Measurements from ENCODE around the gene KIF20A.
"Not testable (repeated sequence)": the region's sequence is repeated elsewhere in the genome, so short reads cannot be mapped to it uniquely, and the experiment has no call there.

The KIF20A gene

DNA sequence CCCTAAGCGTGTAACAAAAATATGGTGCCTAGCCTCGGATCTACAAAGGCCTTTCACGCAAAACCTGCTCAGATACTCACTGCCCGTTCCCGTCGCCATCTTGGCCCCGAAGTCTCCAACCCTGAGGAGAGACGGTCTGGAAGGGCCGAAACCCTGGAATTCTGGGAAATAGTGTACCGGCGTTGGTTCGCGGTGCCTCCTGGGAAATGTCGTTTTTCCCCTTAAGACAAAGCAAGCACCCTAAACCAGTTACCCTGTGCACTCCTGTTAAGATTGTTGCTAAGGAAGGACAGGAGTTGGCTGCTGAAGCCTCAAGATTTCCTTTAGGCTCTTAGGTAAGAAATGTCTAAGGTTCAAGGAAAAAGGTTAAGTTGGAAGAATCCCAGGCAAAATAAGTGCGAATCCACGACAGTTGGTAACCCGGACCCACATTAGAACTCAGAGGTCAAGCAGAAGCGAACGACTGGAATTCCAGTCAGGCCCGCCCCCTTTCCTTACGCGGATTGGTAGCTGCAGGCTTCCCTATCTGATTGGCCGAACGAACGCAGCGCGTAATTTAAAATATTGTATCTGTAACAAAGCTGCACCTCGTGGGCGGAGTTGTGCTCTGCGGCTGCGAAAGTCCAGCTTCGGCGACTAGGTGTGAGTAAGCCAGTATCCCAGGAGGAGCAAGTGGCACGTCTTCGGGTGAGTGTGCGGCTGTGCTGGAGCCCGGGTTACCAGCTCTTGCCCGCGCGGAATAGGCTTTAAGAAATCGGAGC, at the start of gene KIF20A, which contains the start of gene BRD8:
Gene KIF20A (plus strand): TSS at position 597 of the 761 bp plus-strand sequence. CDS start 569 bp downstream, outside the sequence.
Gene BRD8 (minus strand): TSS at position 115 of the 761 bp plus-strand sequence. CDS start 16 bp downstream, at position 99.
- Histone ChIP-seq H3K9ac (ENCODE audit: low read length) (peak within 1 kb of the TSS; percentile 96), H3K4me1 (ENCODE audit: control insufficient read depth, insufficient read depth, low read length) (peaks cover 18% of the 10 kb centered on the region), H3K4me3 (ENCODE audit: low read length) (peak within 1 kb of the TSS; percentile 98), H3K36me3 (ENCODE audit: control insufficient read depth, insufficient read depth, low read length, severe bottlenecking) (peaks cover 14% of the 10 kb centered on the region), H3K9me3 (ENCODE audit: control insufficient read depth, low read length) (no peaks in the 10 kb centered on the region), H3K27me3 (replicated peaks; ENCODE audit: control insufficient read depth, insufficient read depth, low read length) (no peaks in the 10 kb centered on the region)
- peak; percentile 98 for DNase-seq (ENCODE audit: low read depth)

DNA sequence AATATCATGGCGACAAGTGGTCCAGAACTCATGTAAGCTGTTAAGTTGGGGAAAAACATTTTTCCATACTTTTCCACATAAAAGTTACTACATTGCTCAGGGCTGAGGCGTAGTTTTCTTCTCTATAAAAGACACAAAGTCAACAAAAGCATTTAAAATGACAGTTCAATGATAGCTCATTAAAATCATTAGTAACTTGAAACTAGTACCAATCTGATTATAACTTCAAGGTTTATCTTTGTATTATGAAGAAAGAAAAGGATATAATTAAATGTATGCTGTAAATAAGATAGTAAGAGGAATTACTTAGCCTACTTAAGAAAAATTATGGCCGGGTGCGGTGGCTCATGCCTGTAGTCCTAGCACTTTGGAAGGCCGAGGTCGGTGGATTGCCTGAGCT, 49.6 kb upstream of the KIF20A start:
- Histone ChIP-seq H3K9me3 (ENCODE audit: control insufficient read depth, low read length) (no peaks in the 10 kb centered on the region), H3K4me3 (ENCODE audit: low read length) (no peak overlapping the region), H3K27me3 (replicated peaks; ENCODE audit: control insufficient read depth, insufficient read depth, low read length) (no peaks in the 10 kb centered on the region), H3K4me1 (ENCODE audit: control insufficient read depth, insufficient read depth, low read length) (no peaks in the 10 kb centered on the region), H3K36me3 (ENCODE audit: control insufficient read depth, insufficient read depth, low read length, severe bottlenecking) (no peaks in the 10 kb centered on the region), H3K9ac (ENCODE audit: low read length) (no peak overlapping the region)
- DNase-seq (ENCODE audit: low read depth), result no peak

DNA sequence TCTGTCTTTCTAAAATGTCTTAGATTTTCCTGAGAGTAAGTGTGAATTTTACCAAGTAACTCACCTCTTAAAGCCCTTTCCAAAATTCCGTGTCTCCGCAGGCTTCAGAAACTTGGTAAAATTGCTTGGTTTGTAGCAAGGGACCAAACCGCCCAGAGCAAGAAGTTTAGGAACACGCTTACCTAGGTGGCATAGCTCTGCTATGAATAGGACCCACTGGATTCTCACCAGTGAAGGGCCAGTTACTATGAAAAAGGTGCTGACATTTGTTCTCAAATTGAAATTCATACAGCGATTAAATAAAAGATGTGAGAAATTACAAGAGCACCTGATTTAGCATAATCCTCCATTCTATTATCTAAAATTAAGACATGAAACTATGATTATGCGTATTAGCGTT, 46.4 kb upstream of the KIF20A start:
- Histone ChIP-seq H3K4me3 (ENCODE audit: low read length) (no peak overlapping the region), H3K9me3 (ENCODE audit: control insufficient read depth, low read length) (no peaks in the 10 kb centered on the region), H3K27me3 (replicated peaks; ENCODE audit: control insufficient read depth, insufficient read depth, low read length) (no peaks in the 10 kb centered on the region), H3K36me3 (ENCODE audit: control insufficient read depth, insufficient read depth, low read length, severe bottlenecking) (no peaks in the 10 kb centered on the region), H3K4me1 (ENCODE audit: control insufficient read depth, insufficient read depth, low read length) (no peaks in the 10 kb centered on the region), H3K9ac (ENCODE audit: low read length) (no peak overlapping the region)
- DNase-seq (ENCODE audit: low read depth), result no peak

DNA sequence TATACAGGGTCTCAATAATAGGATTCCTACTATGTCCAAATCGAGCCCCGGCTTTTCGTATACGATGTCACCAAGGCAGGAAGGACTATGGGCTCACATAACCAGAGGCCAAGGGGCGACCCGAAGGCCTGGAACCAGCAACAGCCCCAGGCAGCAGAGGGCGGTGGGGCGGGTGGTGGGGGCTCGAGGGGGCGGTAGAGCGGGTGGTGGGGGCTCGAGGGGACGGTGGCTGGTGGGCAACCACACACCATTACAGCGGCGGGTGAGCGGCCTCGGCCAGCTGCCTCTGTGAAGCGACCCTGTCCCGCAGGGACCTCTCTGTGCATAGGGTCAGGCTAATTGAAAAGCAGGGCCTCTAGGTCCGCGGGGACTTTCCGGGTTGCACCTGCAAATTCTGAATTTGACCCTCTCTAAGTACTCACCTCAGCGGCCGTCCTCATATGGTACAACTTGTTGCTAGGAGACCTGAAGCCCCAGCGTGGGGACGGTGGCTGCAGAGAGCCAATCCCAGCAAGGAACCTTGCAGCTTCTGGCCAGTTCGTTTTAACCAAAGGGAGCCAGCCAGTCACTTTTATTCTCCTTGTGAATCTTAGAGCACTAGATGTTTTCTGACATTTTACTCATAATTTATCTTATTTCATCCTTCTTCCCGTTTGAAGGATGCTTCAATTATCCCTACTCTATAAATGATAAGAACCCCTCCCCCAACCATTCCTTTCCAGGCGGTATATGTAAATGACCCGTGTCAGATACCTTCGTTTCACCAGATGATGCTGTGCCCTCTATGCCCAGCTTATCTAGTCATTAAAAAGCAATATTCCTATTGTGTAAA, 39.7 kb upstream of the KIF20A start, which contains the start of gene NME5:
Gene NME5 (minus strand): TSS at position 480 of the 832 bp plus-strand sequence. CDS start 648 bp downstream, outside the sequence.
- Histone ChIP-seq H3K4me1 (ENCODE audit: control insufficient read depth, insufficient read depth, low read length) (no peaks in the 10 kb centered on the region), H3K9me3 (ENCODE audit: control insufficient read depth, low read length) (no peaks in the 10 kb centered on the region), H3K9ac (ENCODE audit: low read length) (peak within 1 kb of the TSS; percentile 79), H3K36me3 (ENCODE audit: control insufficient read depth, insufficient read depth, low read length, severe bottlenecking) (no peaks in the 10 kb centered on the region), H3K4me3 (ENCODE audit: low read length) (peak within 1 kb of the TSS; percentile 85), H3K27me3 (replicated peaks; ENCODE audit: control insufficient read depth, insufficient read depth, low read length) (no peaks in the 10 kb centered on the region)
- DNase-seq (ENCODE audit: low read depth), result peak; percentile 56

DNA sequence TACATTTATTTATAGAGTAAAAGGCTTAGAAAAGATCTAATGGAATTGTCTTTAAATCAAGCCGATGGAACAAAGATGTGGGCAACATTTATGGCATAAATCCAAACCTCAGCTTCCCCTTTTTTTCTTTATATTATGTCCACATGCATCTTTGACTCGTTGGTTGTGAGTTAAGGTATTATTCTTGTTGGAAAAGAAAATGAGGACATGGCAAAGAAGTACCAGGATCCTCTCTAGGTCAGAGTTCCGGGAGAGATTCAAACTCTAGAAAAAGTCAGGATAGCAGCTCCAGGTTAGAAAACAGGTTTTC, 39.2 kb upstream of the KIF20A start:
- H3K4me3 ChIP-seq (ENCODE audit: low read length), result peak overlapping the region; percentile 85

DNA sequence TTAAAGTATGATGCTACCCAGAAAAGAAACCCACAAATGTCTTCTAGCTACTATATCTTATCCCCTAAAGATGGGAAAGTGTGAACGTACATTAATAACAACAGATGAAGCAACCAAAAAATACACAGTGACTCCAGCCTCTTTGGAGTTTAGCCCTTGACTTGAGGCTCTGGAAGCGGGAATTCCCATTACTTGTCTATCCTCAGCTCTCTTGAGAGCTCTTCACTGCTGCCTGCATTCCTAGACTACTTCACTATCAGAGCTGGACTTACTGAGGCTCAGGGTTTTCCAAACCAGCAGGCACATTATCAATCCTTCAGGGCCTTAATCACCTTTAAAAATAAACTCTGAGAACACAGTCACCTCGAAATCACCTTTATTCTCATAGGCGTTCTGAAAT, 38.6 kb upstream of the KIF20A start:
- H3K9ac ChIP-seq (ENCODE audit: low read length), result no peak overlapping the region
- no peaks in the 10 kb centered on the region for H3K4me1 ChIP-seq (ENCODE audit: control insufficient read depth, insufficient read depth, low read length)
- no peaks in the 10 kb centered on the region for H3K36me3 ChIP-seq (ENCODE audit: control insufficient read depth, insufficient read depth, low read length, severe bottlenecking)
- no peaks in the 10 kb centered on the region for H3K27me3 ChIP-seq (replicated peaks; ENCODE audit: control insufficient read depth, insufficient read depth, low read length)
- DNase-seq (ENCODE audit: low read depth), result no peak
- no peaks in the 10 kb centered on the region for H3K9me3 ChIP-seq (ENCODE audit: control insufficient read depth, low read length)
- H3K4me3 ChIP-seq (ENCODE audit: low read length), result no peak overlapping the region

More for the DNA sequence above, 39.2 kb upstream of the KIF20A start:
- H3K4me1 ChIP-seq (ENCODE audit: control insufficient read depth, insufficient read depth, low read length), result no peaks in the 10 kb centered on the region
- H3K9ac ChIP-seq (ENCODE audit: low read length), result no peak overlapping the region
- H3K9me3 ChIP-seq (ENCODE audit: control insufficient read depth, low read length), result no peaks in the 10 kb centered on the region
- no peaks in the 10 kb centered on the region for H3K36me3 ChIP-seq (ENCODE audit: control insufficient read depth, insufficient read depth, low read length, severe bottlenecking)
- no peaks in the 10 kb centered on the region for H3K27me3 ChIP-seq (replicated peaks; ENCODE audit: control insufficient read depth, insufficient read depth, low read length)
- DNase-seq (ENCODE audit: low read depth), result no peak

DNA sequence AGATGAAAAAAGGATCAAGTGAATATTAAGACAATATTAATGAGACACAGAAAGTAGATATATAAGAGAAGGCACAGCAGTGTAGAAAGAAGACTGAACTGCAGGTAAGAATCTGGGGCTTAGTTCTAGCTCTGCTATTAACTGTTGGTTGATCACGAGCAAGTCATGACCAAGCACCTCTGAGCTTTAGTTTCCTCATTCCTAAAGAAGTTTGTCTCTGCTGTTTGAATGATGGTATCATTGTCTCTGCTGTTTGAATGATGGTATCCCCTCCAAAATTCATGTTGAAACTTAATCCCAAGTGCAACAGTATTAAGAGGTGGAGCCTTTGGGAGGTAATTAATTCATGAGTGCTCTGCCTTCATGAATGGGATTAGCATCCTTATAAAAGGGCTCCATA, 37.2 kb upstream of the KIF20A start:
- H3K9ac ChIP-seq (ENCODE audit: low read length), result no peak overlapping the region
- DNase-seq (ENCODE audit: low read depth), result no peak
- no peaks in the 10 kb centered on the region for H3K27me3 ChIP-seq (replicated peaks; ENCODE audit: control insufficient read depth, insufficient read depth, low read length)
- no peaks in the 10 kb centered on the region for H3K36me3 ChIP-seq (ENCODE audit: control insufficient read depth, insufficient read depth, low read length, severe bottlenecking)
- no peaks in the 10 kb centered on the region for H3K9me3 ChIP-seq (ENCODE audit: control insufficient read depth, low read length)
- no peak overlapping the region for H3K4me3 ChIP-seq (ENCODE audit: low read length)
- H3K4me1 ChIP-seq (ENCODE audit: control insufficient read depth, insufficient read depth, low read length), result no peaks in the 10 kb centered on the region

DNA sequence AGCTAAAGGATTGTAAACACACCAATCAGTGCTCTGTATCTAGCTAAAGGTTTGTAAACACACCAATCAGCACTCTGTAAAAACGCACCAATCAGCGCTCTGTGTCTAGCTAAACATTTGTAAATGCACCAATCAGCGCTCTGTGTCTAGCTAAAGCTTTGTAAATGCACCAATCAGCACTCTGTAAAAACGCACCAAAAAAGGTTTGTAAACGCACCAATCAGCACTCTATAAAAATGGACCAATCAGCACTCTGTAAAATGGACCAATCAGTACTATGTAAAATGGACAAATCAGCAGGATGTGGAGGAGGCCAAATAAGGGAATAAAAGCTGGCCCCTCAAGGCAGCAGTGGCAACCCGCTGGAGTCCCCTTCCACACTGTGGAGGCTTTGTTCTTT, 35.3 kb upstream of the KIF20A start:
- not testable (repeated sequence) for H3K9ac ChIP-seq (ENCODE audit: low read length); H3K27me3 ChIP-seq (replicated peaks; ENCODE audit: control insufficient read depth, insufficient read depth, low read length); H3K36me3 ChIP-seq (ENCODE audit: control insufficient read depth, insufficient read depth, low read length, severe bottlenecking); H3K9me3 ChIP-seq (ENCODE audit: control insufficient read depth, low read length); DNase-seq (ENCODE audit: low read depth); H3K4me3 ChIP-seq (ENCODE audit: low read length); H3K4me1 ChIP-seq (ENCODE audit: control insufficient read depth, insufficient read depth, low read length)

DNA sequence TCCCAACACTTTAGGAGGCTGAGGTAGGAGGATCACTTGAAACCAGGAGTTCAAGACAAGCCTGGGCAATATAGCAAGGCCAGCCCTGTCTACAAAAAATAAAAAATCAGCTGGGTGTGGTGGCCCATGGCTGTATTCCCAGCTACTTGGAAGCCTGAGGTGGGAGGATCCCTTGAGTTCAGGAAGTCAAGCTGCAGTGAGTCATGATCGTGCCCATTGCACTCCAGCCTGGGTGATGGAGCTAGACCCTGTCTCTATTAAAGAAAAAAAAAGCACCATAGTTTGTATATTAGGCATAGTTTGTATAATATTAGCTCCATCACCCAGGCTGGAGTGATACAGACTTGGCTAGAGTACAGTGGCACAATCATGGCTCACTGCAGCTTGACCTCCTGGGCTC, 30.1 kb upstream of the KIF20A start:
- Histone ChIP-seq H3K36me3 (ENCODE audit: control insufficient read depth, insufficient read depth, low read length, severe bottlenecking) (no peaks in the 10 kb centered on the region), H3K9ac (ENCODE audit: low read length) (no peak overlapping the region), H3K27me3 (replicated peaks; ENCODE audit: control insufficient read depth, insufficient read depth, low read length) (no peaks in the 10 kb centered on the region), H3K4me1 (ENCODE audit: control insufficient read depth, insufficient read depth, low read length) (peaks cover 6% of the 10 kb centered on the region), H3K9me3 (ENCODE audit: control insufficient read depth, low read length) (no peaks in the 10 kb centered on the region), H3K4me3 (ENCODE audit: low read length) (no peak overlapping the region)
- DNase-seq (ENCODE audit: low read depth), result peak; percentile 45

DNA sequence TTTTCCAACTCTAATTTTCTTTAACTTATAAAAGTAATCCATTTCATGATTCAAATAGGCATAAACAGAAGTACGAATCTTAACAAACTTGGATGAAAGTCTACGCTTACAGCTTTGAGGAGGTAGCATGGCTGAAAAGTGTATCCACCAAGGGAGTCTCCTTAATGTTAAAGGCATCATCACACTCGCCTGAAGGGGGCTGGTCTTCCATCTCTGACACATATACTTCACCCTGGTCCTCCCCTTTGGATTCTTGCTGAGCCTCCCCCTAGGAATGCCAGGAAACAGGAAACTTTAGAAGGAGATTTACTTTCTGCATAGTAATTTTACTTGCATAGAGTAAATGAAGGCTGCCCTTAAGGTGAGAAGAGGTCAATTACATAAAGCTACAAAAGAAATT, 29.4 kb upstream of the KIF20A start:
- Histone ChIP-seq H3K4me3 (ENCODE audit: low read length) (no peak overlapping the region), H3K4me1 (ENCODE audit: control insufficient read depth, insufficient read depth, low read length) (peaks cover 6% of the 10 kb centered on the region), H3K9me3 (ENCODE audit: control insufficient read depth, low read length) (no peaks in the 10 kb centered on the region), H3K36me3 (ENCODE audit: control insufficient read depth, insufficient read depth, low read length, severe bottlenecking) (no peaks in the 10 kb centered on the region), H3K9ac (ENCODE audit: low read length) (no peak overlapping the region), H3K27me3 (replicated peaks; ENCODE audit: control insufficient read depth, insufficient read depth, low read length) (no peaks in the 10 kb centered on the region)
- no peak for DNase-seq (ENCODE audit: low read depth)

DNA sequence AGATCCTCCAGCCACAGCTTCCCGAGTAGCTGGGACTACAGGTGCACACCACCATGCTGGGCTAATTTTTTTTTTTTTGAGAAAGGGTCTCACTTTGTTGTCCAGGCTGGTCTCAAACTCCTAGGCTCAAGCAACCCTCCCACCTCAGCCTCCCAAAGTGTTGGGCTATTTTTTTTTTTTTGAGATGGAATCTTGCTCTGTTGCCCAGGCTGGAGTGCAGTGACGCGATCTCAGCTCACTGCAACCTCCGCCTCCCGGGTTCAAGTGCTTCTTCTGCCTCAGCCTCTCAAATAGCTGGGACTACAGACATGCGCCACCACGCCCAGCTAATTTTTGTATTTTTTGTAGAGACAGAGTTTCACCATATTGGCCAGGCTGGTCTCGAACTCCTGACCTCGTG, 22.9 kb upstream of the KIF20A start:
- not testable (repeated sequence) for H3K9me3 ChIP-seq (ENCODE audit: control insufficient read depth, low read length); DNase-seq (ENCODE audit: low read depth); H3K27me3 ChIP-seq (replicated peaks; ENCODE audit: control insufficient read depth, insufficient read depth, low read length); H3K9ac ChIP-seq (ENCODE audit: low read length); H3K4me1 ChIP-seq (ENCODE audit: control insufficient read depth, insufficient read depth, low read length); H3K4me3 ChIP-seq (ENCODE audit: low read length)
- peaks cover 48% of the 10 kb centered on the region for H3K36me3 ChIP-seq (ENCODE audit: control insufficient read depth, insufficient read depth, low read length, severe bottlenecking)

Measured in adipocyte (in vitro differentiated cells).